GM06990 (cell line): ENCODE measurements around the gene ATP11A.

Experiments
- DNase-seq: peaks from one replicate; pipeline ENCODE4 v3.0.0-alpha.2; 2011; ENCODE audit not compliant: insufficient read length; ENCODE audit errors: extremely low read depth
- H3K27me3 ChIP-seq: replicated peaks from 2 replicates; pipeline ENCODE4 v1.6.0; 2011; ENCODE audit warnings: low read length; ENCODE audit not compliant: control insufficient read depth, insufficient read depth
- H3K36me3 ChIP-seq: 2 replicates; pipeline ENCODE4 v1.5.1; 2011; ENCODE audit warnings: low read length; ENCODE audit not compliant: control insufficient read depth, insufficient read depth
- H3K4me3 ChIP-seq: replicated peaks from 2 replicates; pipeline ENCODE4 v1.5.1; 2011; ENCODE audit warnings: low read depth, mild to moderate bottlenecking, control low read depth, low read length
- TF ChIP-seq, protein P1 (sequence below): IDR thresholded peaks from 2 replicates; pipeline ENCODE4 v1.5.1; 2011; ENCODE audit warnings: low read length, control low read depth, mild to moderate bottlenecking, inconsistent platforms; ENCODE audit not compliant: insufficient read depth, poor library complexity, severe bottlenecking

ATP11A gene

DNA sequence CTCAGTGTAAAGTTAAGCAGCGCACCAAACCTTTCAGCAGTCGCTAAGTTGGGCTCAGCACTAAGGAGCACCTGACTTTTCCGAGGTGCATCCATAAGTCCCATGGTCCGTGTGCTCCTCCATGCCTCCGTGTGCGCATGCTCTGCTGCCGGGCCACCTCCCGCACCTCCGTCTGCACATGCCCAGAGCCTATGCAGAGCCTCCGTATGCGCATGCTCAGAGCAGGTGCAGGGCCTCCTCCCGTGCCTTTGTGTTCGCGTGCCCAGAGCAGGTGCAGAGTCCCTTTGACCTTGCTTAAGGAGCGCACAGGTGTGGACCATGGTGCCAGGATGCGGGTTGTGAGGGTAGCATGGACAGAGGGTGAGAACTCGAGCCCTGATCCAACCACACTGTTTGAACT, 46.0 kb downstream of the ATP11A start:
- TF ChIP-seq, protein P1, sequence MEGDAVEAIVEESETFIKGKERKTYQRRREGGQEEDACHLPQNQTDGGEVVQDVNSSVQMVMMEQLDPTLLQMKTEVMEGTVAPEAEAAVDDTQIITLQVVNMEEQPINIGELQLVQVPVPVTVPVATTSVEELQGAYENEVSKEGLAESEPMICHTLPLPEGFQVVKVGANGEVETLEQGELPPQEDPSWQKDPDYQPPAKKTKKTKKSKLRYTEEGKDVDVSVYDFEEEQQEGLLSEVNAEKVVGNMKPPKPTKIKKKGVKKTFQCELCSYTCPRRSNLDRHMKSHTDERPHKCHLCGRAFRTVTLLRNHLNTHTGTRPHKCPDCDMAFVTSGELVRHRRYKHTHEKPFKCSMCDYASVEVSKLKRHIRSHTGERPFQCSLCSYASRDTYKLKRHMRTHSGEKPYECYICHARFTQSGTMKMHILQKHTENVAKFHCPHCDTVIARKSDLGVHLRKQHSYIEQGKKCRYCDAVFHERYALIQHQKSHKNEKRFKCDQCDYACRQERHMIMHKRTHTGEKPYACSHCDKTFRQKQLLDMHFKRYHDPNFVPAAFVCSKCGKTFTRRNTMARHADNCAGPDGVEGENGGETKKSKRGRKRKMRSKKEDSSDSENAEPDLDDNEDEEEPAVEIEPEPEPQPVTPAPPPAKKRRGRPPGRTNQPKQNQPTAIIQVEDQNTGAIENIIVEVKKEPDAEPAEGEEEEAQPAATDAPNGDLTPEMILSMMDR = no peak
- no peak for DNase-seq
- Histone ChIP-seq H3K4me3 (no peak overlapping the region), H3K36me3 (no peaks in the 10 kb centered on the region; the same call in 1 of the 2 replicates), H3K27me3 (no peaks in the 10 kb centered on the region)

DNA sequence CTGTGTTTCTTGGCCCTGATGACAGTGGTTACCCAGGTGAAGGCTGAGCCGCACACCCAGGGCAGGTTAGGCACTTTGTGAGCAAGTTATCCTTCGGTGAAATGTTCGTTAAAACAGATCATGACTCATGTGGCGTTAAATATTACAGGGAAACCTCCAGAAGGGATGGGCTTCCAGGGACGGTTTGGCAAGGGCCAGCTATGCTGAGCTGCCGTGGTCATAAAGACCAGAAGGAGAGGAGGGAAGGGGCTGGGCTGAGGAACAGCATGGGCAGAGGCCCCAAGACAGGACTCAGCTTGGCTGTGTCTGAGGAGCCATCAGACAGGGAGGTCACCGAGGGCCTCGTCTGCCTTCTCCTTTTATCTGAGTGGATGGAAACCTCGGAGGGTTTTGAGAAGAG, 47.5 kb downstream of the ATP11A start:
- Histone ChIP-seq H3K4me3 (no peak overlapping the region), H3K27me3 (no peaks in the 10 kb centered on the region), H3K36me3 (no peaks in the 10 kb centered on the region; the same call in 1 of the 2 replicates)
- TF ChIP-seq, protein P1 = no peak
- no peak for DNase-seq

DNA sequence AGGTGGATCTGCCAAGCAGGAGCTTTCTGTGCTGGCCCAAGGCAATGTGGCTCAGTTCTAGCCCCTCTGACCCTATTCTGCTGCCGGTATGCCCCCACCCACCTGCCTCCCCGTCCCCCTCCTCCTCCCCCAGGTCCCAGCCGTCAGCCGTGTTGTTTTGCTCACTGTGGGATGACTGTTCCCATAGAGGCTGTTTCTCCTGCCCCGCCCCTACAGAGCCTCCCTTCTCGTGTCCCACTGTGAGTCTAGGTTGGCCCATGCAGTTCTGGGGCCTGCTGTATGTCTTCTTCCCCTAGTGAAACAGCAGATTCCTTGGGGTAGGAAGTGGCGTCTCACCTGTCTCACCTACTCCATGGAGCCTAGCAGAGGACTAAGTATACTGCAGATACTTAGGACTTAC, 48.8 kb downstream of the ATP11A start:
- Histone ChIP-seq H3K36me3 (no peaks in the 10 kb centered on the region; the same call in 1 of the 2 replicates), H3K27me3 (no peaks in the 10 kb centered on the region)
- DNase-seq = no peak

DNA sequence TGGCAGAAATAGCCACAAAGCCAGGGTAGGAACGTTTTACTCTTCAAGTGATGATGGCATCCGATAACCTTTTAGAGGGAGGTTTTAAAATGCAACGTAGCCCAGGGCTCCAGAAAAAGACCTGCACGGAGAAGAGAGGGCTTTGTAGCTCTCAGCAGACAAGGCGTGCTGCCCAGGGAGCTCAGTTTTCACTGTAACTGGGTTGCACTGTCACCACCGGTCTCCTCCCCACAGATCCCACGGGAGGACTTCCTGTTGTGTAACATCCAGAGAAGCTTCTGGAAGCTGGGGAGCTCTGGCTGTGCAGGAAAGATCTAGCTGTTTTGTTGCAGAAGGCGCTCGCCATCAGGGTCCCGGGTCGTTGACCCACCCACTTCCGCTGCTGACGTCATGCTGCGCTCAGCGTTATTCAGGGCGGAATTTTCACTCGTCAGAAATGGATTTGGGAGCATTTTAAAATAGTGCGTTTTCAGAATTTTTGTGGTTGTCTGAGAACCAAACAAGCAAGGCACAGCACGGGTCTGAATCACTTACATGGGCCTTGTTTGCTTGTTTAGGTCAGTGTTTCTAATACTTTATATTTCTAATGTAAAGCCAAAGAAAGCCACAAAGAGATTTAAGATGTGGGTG, 50.8 kb downstream of the ATP11A start:
- H3K36me3 ChIP-seq = no peaks in the 10 kb centered on the region; the same call in 1 of the 2 replicates
- no peaks in the 10 kb centered on the region for H3K27me3 ChIP-seq
- H3K4me3 ChIP-seq = no peak overlapping the region
- TF ChIP-seq, protein P1 = no peak
- no peak for DNase-seq

More for the DNA sequence above, 48.8 kb downstream of the ATP11A start:
- TF ChIP-seq, protein P1 = no peak
- no peak overlapping the region for H3K4me3 ChIP-seq

DNA sequence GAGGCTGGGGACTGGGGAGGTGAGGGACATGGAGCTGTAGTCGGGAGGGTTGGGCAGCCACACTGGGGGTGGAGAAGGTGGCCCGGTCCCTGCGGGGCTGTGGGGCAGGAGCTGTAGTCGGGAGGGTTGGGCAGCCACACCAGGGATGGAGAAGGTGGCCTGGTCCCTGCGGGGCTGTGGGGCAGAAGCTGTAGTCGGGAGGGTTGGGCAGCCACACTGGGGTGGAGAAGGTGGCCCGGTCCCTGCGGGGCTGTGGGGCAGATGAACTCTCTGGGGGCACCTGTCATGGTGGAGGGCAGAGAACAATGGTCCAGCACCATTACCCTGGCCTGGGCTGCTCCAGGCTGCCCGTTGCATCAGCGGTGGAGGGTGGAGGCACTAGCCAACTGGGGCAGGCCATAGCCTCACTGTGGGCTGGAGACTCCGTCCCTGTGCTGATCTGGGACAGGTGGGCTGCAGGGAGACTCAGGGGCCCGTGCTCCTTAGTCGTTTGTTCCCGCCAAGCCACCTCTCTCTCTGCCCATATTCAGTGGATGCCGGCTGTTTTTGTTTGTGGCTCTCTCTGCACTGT, 51.4 kb downstream of the ATP11A start:
- Histone ChIP-seq H3K4me3 (no peak overlapping the region), H3K27me3 (no peaks in the 10 kb centered on the region), H3K36me3 (no peaks in the 10 kb centered on the region)
- TF ChIP-seq, protein P1 = no peak
- DNase-seq = no peak
